A673 (cell line): ENCODE results near the gene OR10P1.

Experiments
- CTCF ChIP-seq: fragments of 300-800, 200-600 bp; sonication (generic); conservative IDR thresholded peaks from 2 replicates; pipeline ENCODE4 v1.5.1; 2017; ENCODE audit warnings: low read depth, mild to moderate bottlenecking, antibody characterized with exemption, low read length, moderate library complexity, mixed read lengths
- EZH2 ChIP-seq: fragments of 200-600 bp; sonication (generic); IDR thresholded peaks from 2 replicates; pipeline ENCODE4 v1.6.1; 2017; ENCODE audit warnings: borderline replicate concordance, low read depth, mild to moderate bottlenecking, mixed read lengths, antibody characterized with exemption, low read length; ENCODE audit not compliant: poor library complexity, severe bottlenecking

GRCh38 chr12:55686366-55687010 is 49.8 kb downstream of the OR10P1 start:
- TF ChIP-seq CTCF (no peak), EZH2 (no peak)
